ENCODE results near the gene SERPINB6.

Gene SERPINB6

DNA sequence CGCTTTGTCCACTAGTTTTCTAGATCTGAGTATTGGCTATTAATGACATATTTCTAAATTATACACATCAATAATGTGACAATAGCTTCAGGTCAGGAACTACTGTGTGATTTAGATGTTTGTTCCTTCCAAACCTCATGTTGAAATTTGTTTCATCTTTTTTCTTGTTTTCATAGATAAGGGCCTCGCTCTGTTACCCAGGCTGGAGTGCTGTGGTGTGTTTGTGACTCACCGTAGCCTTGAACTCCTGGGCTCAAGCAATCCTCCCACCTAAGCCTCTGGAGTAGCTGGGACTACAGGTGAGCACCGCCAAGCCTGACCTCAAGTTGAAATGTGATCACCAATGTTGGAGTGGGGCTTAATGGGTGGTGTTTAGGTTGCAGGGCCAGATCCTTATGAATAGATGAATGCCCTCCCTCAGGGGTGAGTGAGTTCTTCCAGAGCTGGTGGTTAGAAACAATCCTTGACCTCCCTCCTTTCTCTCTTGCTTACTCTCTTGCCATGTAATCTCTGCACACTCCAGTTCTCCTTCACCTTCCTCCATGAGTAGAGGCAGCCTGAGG is 22.5 kb upstream of the SERPINB6 start:
- no peak for TF ChIP-seq CTCF (IDR thresholded peaks at IDR 0.05; ENCODE audit: unreplicated experiment in 3 of 3)
- H3K27me3 Mint-ChIP-seq (ENCODE audit: low read depth), result peaks cover 5% of the 10 kb centered on the region
- peaks cover 3% of the 10 kb centered on the region for H3K36me3 Mint-ChIP-seq (ENCODE audit: low read depth)
- peak overlapping the region; percentile 20 to 39 (median 30) for H3K27ac Mint-ChIP-seq
- no peak overlapping the region for H3K4me3 Mint-ChIP-seq
- H3K9me3 Mint-ChIP-seq, result no peaks in the 10 kb centered on the region
- H3K4me1 Mint-ChIP-seq, result peaks cover 28% of the 10 kb centered on the region

GRCh38 chr6:2992330-2992979 is 21.1 kb upstream of the SERPINB6 start:
- Mint-ChIP-seq H3K4me1 (peaks cover 30% of the 10 kb centered on the region), H3K4me3 (peak overlapping the region; percentile 11 to 61 (median 33))
- no peak for TF ChIP-seq CTCF (IDR thresholded peaks at IDR 0.05; ENCODE audit: unreplicated experiment in 3 of 3)

GRCh38 chr6:2990932-2991506 is 19.7 kb upstream of the SERPINB6 start:
- Mint-ChIP-seq H3K4me3 (peak overlapping the region; percentile 87 to 92 (median 92)), H3K27ac (peak overlapping the region; percentile 100), H3K9me3 (no peaks in the 10 kb centered on the region), H3K27me3 (ENCODE audit: low read depth) (no peaks in the 10 kb centered on the region), H3K36me3 (ENCODE audit: low read depth) (peaks cover 3% of the 10 kb centered on the region), H3K4me1 (peaks cover 42% of the 10 kb centered on the region)
- TF ChIP-seq CTCF (IDR thresholded peaks at IDR 0.05; ENCODE audit: unreplicated experiment in 3 of 3), result no peak

More at GRCh38 chr6:2992330-2992979, 21.1 kb upstream of the SERPINB6 start:
- H3K36me3 Mint-ChIP-seq (ENCODE audit: low read depth), result peaks cover 3% of the 10 kb centered on the region
- peak overlapping the region; percentile 69 to 86 (median 74) for H3K27ac Mint-ChIP-seq
- H3K27me3 Mint-ChIP-seq (ENCODE audit: low read depth), result peaks cover 5% of the 10 kb centered on the region
- H3K9me3 Mint-ChIP-seq, result no peaks in the 10 kb centered on the region

DNA sequence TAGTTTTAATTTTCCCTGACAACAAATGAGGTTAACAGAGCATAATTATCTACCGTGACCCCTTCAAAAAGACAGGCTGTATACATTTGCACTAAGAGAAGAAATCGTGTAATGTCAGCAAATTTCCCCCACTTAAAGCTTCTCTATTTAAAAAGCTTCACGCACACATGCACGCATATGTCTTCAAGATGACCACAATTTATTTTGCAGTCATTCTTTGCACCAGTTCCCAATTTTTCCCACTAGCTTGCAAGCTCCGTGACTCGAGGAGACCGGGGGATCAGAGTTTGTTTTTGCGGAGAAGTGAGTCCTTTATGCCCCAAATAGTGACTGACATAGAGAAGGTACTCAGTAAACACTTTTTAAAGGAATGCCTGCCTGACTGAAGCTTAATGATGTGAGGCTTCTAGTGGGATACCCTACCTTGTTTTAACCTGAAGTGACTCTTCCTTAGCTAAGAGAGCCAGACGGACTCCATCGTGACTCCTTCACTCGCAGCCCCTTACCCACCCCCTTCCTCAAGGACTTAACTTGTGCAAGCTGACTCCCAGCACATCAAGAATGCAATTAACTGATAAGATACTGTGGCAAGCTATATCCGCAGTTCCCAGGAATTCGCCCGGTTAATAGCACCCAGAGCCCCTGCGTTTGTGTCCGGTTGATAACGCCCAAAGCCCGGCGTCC is 19.0 kb upstream of the SERPINB6 start:
- Mint-ChIP-seq H3K27me3 (ENCODE audit: low read depth) (no peaks in the 10 kb centered on the region), H3K27ac (peak overlapping the region; percentile 100), H3K36me3 (ENCODE audit: low read depth) (peaks cover 3% of the 10 kb centered on the region), H3K9me3 (no peaks in the 10 kb centered on the region), H3K4me1 (peaks cover 42% of the 10 kb centered on the region), H3K4me3 (peak overlapping the region; percentile 87 to 92 (median 92))
- TF ChIP-seq CTCF (IDR thresholded peaks at IDR 0.05; ENCODE audit: unreplicated experiment in 3 of 3), result no peak

GRCh38 chr6:2989332-2990247 is 18.2 kb upstream of the SERPINB6 start:
- peak overlapping the region; percentile 100 for H3K27ac Mint-ChIP-seq
- H3K4me1 Mint-ChIP-seq, result peaks cover 42% of the 10 kb centered on the region
- no peaks in the 10 kb centered on the region for H3K9me3 Mint-ChIP-seq
- peaks cover 3% of the 10 kb centered on the region for H3K36me3 Mint-ChIP-seq (ENCODE audit: low read depth)
- peak in 1 of 3 experiments; percentile 50 for TF ChIP-seq CTCF (IDR thresholded peaks at IDR 0.05; ENCODE audit: unreplicated experiment in 3 of 3)
- H3K4me3 Mint-ChIP-seq, result peak overlapping the region; percentile 87 to 92 (median 92)
- H3K27me3 Mint-ChIP-seq (ENCODE audit: low read depth), result no peaks in the 10 kb centered on the region

All from nephron (organoid).